HG02798 (cell line): ENCODE data around the gene AKT1.
A peak's percentile ranks its signal among the peaks of the same experiment; 100 is the strongest.
"Not testable (repeated sequence)": the region's sequence is repeated elsewhere in the genome, so short reads cannot be mapped to it uniquely, and the experiment has no call there.

Source experiments
- ATAC-seq: cut with Tn5 transposase; IDR thresholded peaks from one replicate; pipeline ENCODE4 v1.9.1; 2021; ENCODE audit warnings: mild to moderate bottlenecking; ENCODE audit not compliant: unreplicated experiment, poor library complexity

Gene AKT1

GRCh38 chr14:104756477-104757237 is 38.9 kb downstream of the AKT1 start:
- no peak for ATAC-seq

GRCh38 chr14:104755621-104756020 is 39.9 kb downstream of the AKT1 start:
- ATAC-seq = no peak

GRCh38 chr14:104754213-104754851 is 41.2 kb downstream of the AKT1 start:
- no peak for ATAC-seq

GRCh38 chr14:104753528-104754212 is 41.9 kb downstream of the AKT1 start:
- ATAC-seq = no peak

GRCh38 chr14:104752735-104753527 is 42.6 kb downstream of the AKT1 start, which contains the start of gene SIVA1:
Gene SIVA1 (plus strand): TSS chr14:104753147. CDS start chr14:104753202, 55 bp downstream.
- peak; percentile 90 for ATAC-seq

- no peak for ATAC-seq
These were observed 43.2 kb downstream of the AKT1 start for GRCh38 chr14:104752423-104752734.

GRCh38 chr14:104751539-104752422 is 43.8 kb downstream of the AKT1 start:
- no peak for ATAC-seq

- not testable (repeated sequence) for ATAC-seq
These were observed 44.8 kb downstream of the AKT1 start for GRCh38 chr14:104750753-104751057.

- no peak for ATAC-seq
These were observed 45.3 kb downstream of the AKT1 start for GRCh38 chr14:104750056-104750752.

GRCh38 chr14:104749111-104749649 is 46.4 kb downstream of the AKT1 start:
- no peak for ATAC-seq

- no peak for ATAC-seq
These were observed 47.7 kb downstream of the AKT1 start for GRCh38 chr14:104747876-104748275.

- no peak for ATAC-seq
These were observed 48.5 kb downstream of the AKT1 start for GRCh38 chr14:104746934-104747481.

GRCh38 chr14:104746071-104746545 is 49.4 kb downstream of the AKT1 start:
- no peak for ATAC-seq

GRCh38 chr14:104745431-104745830 is 50.1 kb downstream of the AKT1 start:
- ATAC-seq = no peak

- no peak for ATAC-seq
These were observed 51.1 kb downstream of the AKT1 start for GRCh38 chr14:104744484-104744883.

- no peak for ATAC-seq
These were observed 51.8 kb downstream of the AKT1 start for GRCh38 chr14:104743461-104744380.
